Activated T-cell treated with anti-CD3 and anti-CD28 coated beads, Interleukin-2, amount 50 U/mL, for 72 hours (primary cell): Measurements from ENCODE around the gene VPS9D1. TPM values are rescaled to one million over a fixed set of nuclear protein-coding genes. Genes with fewer than 3 reads are reported as not detected.
A peak's percentile ranks its signal among the peaks of the same experiment; 100 is the strongest.

Experiments used
- ATAC-seq, 2 donors: fragments of 150-1000 bp; cut with Tn5 transposase; replicated peaks in 1 of 2; 2 replicates each; pipeline ENCODE4 v1.10.0; 2021; ENCODE audit warnings: moderate library complexity in 2 of 2, mild to moderate bottlenecking in 1 of 2
- DNase-seq, 2 donors: peaks; one replicate each; pipeline ENCODE4 v3.0.0; 2021 to 2022; ENCODE audit warnings: mixed read lengths in 1 of 2
- H3K27ac Mint-ChIP-seq: one replicate; pipeline ENCODE4 v1.8.0; 2022; ENCODE audit warnings: mild to moderate bottlenecking, moderate library complexity, mixed read lengths
- H3K27me3 Mint-ChIP-seq: one replicate; pipeline ENCODE4 v1.8.0; 2022; ENCODE audit warnings: low read depth, mixed read lengths
- H3K36me3 Mint-ChIP-seq, 2 donors: one replicate each; pipeline ENCODE4 v1.8.0; 2022; ENCODE audit warnings: mixed read lengths in 2 of 2, mild to moderate bottlenecking in 1 of 2; ENCODE audit not compliant: insufficient read depth in 2 of 2
- H3K4me1 Mint-ChIP-seq: one replicate; pipeline ENCODE4 v1.8.0; 2022; ENCODE audit warnings: low read depth, mixed read lengths
- H3K4me3 Mint-ChIP-seq, 2 donors: one replicate each; pipeline ENCODE4 v1.8.0; 2022; ENCODE audit warnings: mild to moderate bottlenecking in 2 of 2, mixed read lengths in 2 of 2, moderate library complexity in 2 of 2
- H3K9me3 Mint-ChIP-seq, 2 donors: one replicate each; pipeline ENCODE4 v1.8.0; 2022; ENCODE audit warnings: mixed read lengths in 2 of 2
- total RNA-seq, 2 donors: library from RNA; stranded (reverse); gene quantifications; one replicate each; pipeline ENCODE4 v1.2.3, GENCODE V29; 2022

Gene VPS9D1
- total RNA-seq, 2 donors from 2014 or later = 4.7 to 6.5 TPM

DNA sequence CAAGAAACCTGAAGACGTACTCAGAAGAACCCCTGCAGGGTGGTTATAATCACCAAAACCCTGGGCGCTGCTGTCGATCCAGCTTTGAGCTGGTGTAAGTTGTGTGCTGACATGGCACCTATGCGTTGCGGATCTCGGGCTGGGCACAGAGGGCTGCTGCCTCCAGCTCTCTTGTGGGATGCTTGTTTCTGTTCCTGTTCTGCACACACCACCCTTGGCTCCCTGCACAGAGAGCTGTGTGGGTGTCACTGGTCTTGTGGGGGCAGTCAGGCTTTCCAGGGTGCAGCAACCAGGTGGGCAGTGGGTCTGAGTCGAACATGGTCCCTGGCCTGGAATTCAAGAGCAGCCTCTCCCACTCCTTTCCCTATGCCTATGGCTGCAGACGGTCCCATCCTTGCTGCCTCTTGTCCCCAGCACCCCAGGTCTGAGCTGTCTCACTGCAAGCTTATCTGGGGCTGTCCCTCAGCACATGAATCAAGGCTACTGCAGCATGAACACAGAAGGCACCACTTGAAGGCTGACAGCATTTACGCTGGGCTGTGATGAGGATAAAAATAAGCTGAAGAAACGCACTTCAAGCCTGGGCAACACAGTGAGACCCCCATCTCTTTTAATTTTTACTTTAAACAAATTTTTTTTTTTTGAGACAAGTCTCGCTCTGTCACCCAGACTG lies 20.8 kb upstream of the VPS9D1 start:
- H3K27ac Mint-ChIP-seq = peak overlapping the region; percentile 60
- H3K9me3 Mint-ChIP-seq = no peaks in the 10 kb centered on the region
- ATAC-seq = no peak
- peaks cover 21% of the 10 kb centered on the region for H3K4me1 Mint-ChIP-seq
- H3K36me3 Mint-ChIP-seq = peaks cover 9 to 21% of the 10 kb centered on the region in 2 donors
- H3K27me3 Mint-ChIP-seq = no peaks in the 10 kb centered on the region
- DNase-seq = no peak
- no peak overlapping the region for H3K4me3 Mint-ChIP-seq

GRCh38 chr16:89739383-89739782 lies 18.7 kb upstream of the VPS9D1 start:
- Mint-ChIP-seq H3K27ac (no peak overlapping the region), H3K27me3 (no peaks in the 10 kb centered on the region), H3K9me3 (no peaks in the 10 kb centered on the region), H3K4me3 (no peak overlapping the region), H3K4me1 (peaks cover 27% of the 10 kb centered on the region), H3K36me3 (peaks cover 11 to 28% of the 10 kb centered on the region in 2 donors)
- DNase-seq = no peak
- ATAC-seq = no peak

- Mint-ChIP-seq H3K27me3 (no peaks in the 10 kb centered on the region), H3K4me3 (no peak overlapping the region), H3K36me3 (peaks cover 12 to 26% of the 10 kb centered on the region in 2 donors), H3K27ac (no peak overlapping the region), H3K9me3 (no peaks in the 10 kb centered on the region), H3K4me1 (peaks cover 28% of the 10 kb centered on the region)
- ATAC-seq (no peak), DNase-seq (no peak)
Measured at GRCh38 chr16:89738538-89739317, 18.0 kb upstream of the VPS9D1 start.

- DNase-seq (no peak), ATAC-seq (peak in 1 of 2 donors; percentile 4)
- Mint-ChIP-seq H3K4me3 (no peak overlapping the region), H3K36me3 (peaks cover 14 to 28% of the 10 kb centered on the region in 2 donors), H3K4me1 (peaks cover 23% of the 10 kb centered on the region), H3K27ac (no peak overlapping the region), H3K9me3 (no peaks in the 10 kb centered on the region), H3K27me3 (no peaks in the 10 kb centered on the region)
Measured at GRCh38 chr16:89738072-89738377, 17.3 kb upstream of the VPS9D1 start.

GRCh38 chr16:89737341-89738071 lies 16.8 kb upstream of the VPS9D1 start:
- Mint-ChIP-seq H3K27ac (no peak overlapping the region), H3K9me3 (no peaks in the 10 kb centered on the region), H3K27me3 (no peaks in the 10 kb centered on the region), H3K36me3 (peaks cover 14 to 31% of the 10 kb centered on the region in 2 donors), H3K4me1 (peaks cover 23% of the 10 kb centered on the region), H3K4me3 (no peak overlapping the region)
- ATAC-seq (peak; percentile 47 to 52), DNase-seq (peak in 1 of 2 donors; percentile 22)

- H3K4me1 Mint-ChIP-seq = peaks cover 28% of the 10 kb centered on the region
- peaks cover 14 to 34% of the 10 kb centered on the region in 2 donors for H3K36me3 Mint-ChIP-seq
- H3K4me3 Mint-ChIP-seq = no peak overlapping the region
- ATAC-seq (no peak), DNase-seq (no peak)
- no peaks in the 10 kb centered on the region for H3K9me3 Mint-ChIP-seq
- no peaks in the 10 kb centered on the region for H3K27me3 Mint-ChIP-seq
- peak overlapping the region; percentile 50 for H3K27ac Mint-ChIP-seq
Measured at GRCh38 chr16:89736554-89736953, 15.9 kb upstream of the VPS9D1 start.

GRCh38 chr16:89733792-89734191 lies 13.1 kb upstream of the VPS9D1 start:
- Mint-ChIP-seq H3K27me3 (no peaks in the 10 kb centered on the region), H3K4me3 (no peak overlapping the region), H3K36me3 (peaks cover 14 to 30% of the 10 kb centered on the region in 2 donors), H3K27ac (no peak overlapping the region), H3K4me1 (peaks cover 28% of the 10 kb centered on the region), H3K9me3 (no peaks in the 10 kb centered on the region)
- ATAC-seq (no peak), DNase-seq (no peak)

GRCh38 chr16:89733322-89733721 lies 12.6 kb upstream of the VPS9D1 start:
- Mint-ChIP-seq H3K4me1 (peaks cover 28% of the 10 kb centered on the region), H3K4me3 (no peak overlapping the region), H3K27me3 (no peaks in the 10 kb centered on the region), H3K27ac (no peak overlapping the region), H3K9me3 (no peaks in the 10 kb centered on the region), H3K36me3 (peaks cover 14 to 26% of the 10 kb centered on the region in 2 donors)
- no peak for ATAC-seq
- no peak for DNase-seq

- H3K36me3 Mint-ChIP-seq = peaks cover 12 to 25% of the 10 kb centered on the region in 2 donors
Measured at GRCh38 chr16:89732918-89733242, 12.2 kb upstream of the VPS9D1 start.

GRCh38 chr16:89732142-89732917 lies 11.6 kb upstream of the VPS9D1 start:
- Mint-ChIP-seq H3K9me3 (no peaks in the 10 kb centered on the region), H3K27me3 (no peaks in the 10 kb centered on the region), H3K4me1 (peaks cover 22% of the 10 kb centered on the region), H3K4me3 (no peak overlapping the region), H3K36me3 (peaks cover 9 to 21% of the 10 kb centered on the region in 2 donors), H3K27ac (peak overlapping the region; percentile 62)
- DNase-seq (no peak), ATAC-seq (peak in 1 of 2 donors; percentile 16)

More at GRCh38 chr16:89732918-89733242, 12.2 kb upstream of the VPS9D1 start:
- Mint-ChIP-seq H3K4me1 (peaks cover 26% of the 10 kb centered on the region), H3K4me3 (no peak overlapping the region), H3K27ac (no peak overlapping the region), H3K9me3 (no peaks in the 10 kb centered on the region), H3K27me3 (no peaks in the 10 kb centered on the region)
- ATAC-seq (no peak), DNase-seq (no peak)

- Mint-ChIP-seq H3K4me3 (no peak overlapping the region), H3K9me3 (no peaks in the 10 kb centered on the region), H3K36me3 (peaks cover 6 to 19% of the 10 kb centered on the region in 2 donors), H3K27me3 (no peaks in the 10 kb centered on the region), H3K27ac (no peak overlapping the region), H3K4me1 (peaks cover 19% of the 10 kb centered on the region)
- no peak for ATAC-seq
- no peak for DNase-seq
Measured at GRCh38 chr16:89730610-89731234, 10.0 kb upstream of the VPS9D1 start.

DNA sequence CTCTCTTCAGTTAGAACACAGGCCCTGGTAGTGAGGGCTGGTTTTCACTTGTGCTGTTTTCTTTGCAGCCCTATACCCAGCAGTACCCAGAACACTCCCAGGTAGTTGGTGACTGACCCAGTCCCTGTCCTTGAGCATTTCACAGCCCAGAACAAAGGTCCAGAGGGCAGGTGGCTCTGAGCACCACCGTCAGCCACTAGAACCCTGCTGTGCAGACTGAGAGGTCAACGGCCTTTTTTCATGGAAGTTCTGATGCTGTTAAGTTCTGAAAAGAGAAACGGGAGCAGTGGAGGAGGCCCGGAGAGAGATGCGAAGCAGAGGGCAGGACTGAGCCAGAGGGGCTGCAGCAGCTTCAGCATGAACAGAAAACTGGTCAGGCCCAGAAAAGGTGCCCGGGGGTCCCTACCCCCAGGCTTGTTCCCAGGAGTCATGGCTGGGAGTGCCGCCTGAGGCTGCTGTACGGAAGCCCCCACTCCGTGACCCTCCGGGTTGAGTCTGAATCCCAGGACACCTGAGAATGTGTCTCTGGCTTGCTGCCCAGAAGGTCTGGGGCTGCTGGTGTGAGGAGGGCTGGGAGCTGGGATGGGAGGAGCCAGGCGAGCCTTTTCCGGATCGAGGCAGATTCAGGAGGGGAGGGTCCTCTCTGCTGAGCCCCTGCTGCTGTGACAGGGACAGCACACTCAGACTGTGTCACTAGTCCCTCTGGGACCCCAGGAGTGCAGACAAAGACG lies 9.3 kb upstream of the VPS9D1 start:
- no peak overlapping the region for H3K4me3 Mint-ChIP-seq
- ATAC-seq = no peak
- peaks cover 19% of the 10 kb centered on the region for H3K4me1 Mint-ChIP-seq

More for the DNA sequence above, 9.3 kb upstream of the VPS9D1 start:
- H3K27ac Mint-ChIP-seq = no peak overlapping the region
- no peak for DNase-seq
- peaks cover 5 to 15% of the 10 kb centered on the region in 2 donors for H3K36me3 Mint-ChIP-seq
- H3K27me3 Mint-ChIP-seq = no peaks in the 10 kb centered on the region
- H3K9me3 Mint-ChIP-seq = no peaks in the 10 kb centered on the region
